GM06990 (cell line): Measurements from ENCODE around the gene PTPRT.

Experiments used
- DNase-seq: peaks from one replicate; pipeline ENCODE4 v3.0.0-alpha.2; 2011; ENCODE audit not compliant: insufficient read length; ENCODE audit errors: extremely low read depth
- H3K27me3 ChIP-seq: replicated peaks from 2 replicates; pipeline ENCODE4 v1.6.0; 2011; ENCODE audit warnings: low read length; ENCODE audit not compliant: control insufficient read depth, insufficient read depth
- H3K36me3 ChIP-seq: 2 replicates; pipeline ENCODE4 v1.5.1; 2011; ENCODE audit warnings: low read length; ENCODE audit not compliant: control insufficient read depth, insufficient read depth
- H3K4me3 ChIP-seq: replicated peaks from 2 replicates; pipeline ENCODE4 v1.5.1; 2011; ENCODE audit warnings: low read depth, mild to moderate bottlenecking, control low read depth, low read length
- CTCF ChIP-seq: IDR thresholded peaks from 2 replicates; pipeline ENCODE4 v1.5.1; 2011; ENCODE audit warnings: low read length, control low read depth, mild to moderate bottlenecking, inconsistent platforms; ENCODE audit not compliant: insufficient read depth, poor library complexity, severe bottlenecking

PTPRT gene

GRCh38 chr20:43151256-43151655 lies 38.5 kb downstream of the PTPRT start:
- no peaks in the 10 kb centered on the region for H3K36me3 ChIP-seq
- TF ChIP-seq CTCF, result no peak
- H3K27me3 ChIP-seq, result no peaks in the 10 kb centered on the region
- H3K4me3 ChIP-seq, result no peak overlapping the region
- no peak for DNase-seq

GRCh38 chr20:43140726-43141125 lies 49.0 kb downstream of the PTPRT start:
- peaks cover 2% of the 10 kb centered on the region; the same call in 1 of the 2 replicates for H3K27me3 ChIP-seq
- H3K36me3 ChIP-seq, result no peaks in the 10 kb centered on the region
- TF ChIP-seq CTCF, result no peak
- no peak overlapping the region for H3K4me3 ChIP-seq
- no peak for DNase-seq

GRCh38 chr20:43138061-43138770 lies 51.5 kb downstream of the PTPRT start:
- no peak for DNase-seq
- H3K27me3 ChIP-seq, result no peaks in the 10 kb centered on the region
- no peak for TF ChIP-seq CTCF
- no peak overlapping the region for H3K4me3 ChIP-seq
- no peaks in the 10 kb centered on the region for H3K36me3 ChIP-seq

- Histone ChIP-seq H3K27me3 (no peaks in the 10 kb centered on the region), H3K4me3 (no peak overlapping the region), H3K36me3 (no peaks in the 10 kb centered on the region)
- no peak for DNase-seq
- no peak for TF ChIP-seq CTCF
Measured at GRCh38 chr20:43137160-43137559, 52.5 kb downstream of the PTPRT start.

GRCh38 chr20:43124241-43124640 lies 65.5 kb downstream of the PTPRT start:
- TF ChIP-seq CTCF, result no peak
- H3K27me3 ChIP-seq, result no peaks in the 10 kb centered on the region
- no peak for DNase-seq
- H3K36me3 ChIP-seq, result no peaks in the 10 kb centered on the region
- H3K4me3 ChIP-seq, result no peak overlapping the region

- TF ChIP-seq CTCF, result no peak
- no peaks in the 10 kb centered on the region for H3K27me3 ChIP-seq
- no peak for DNase-seq
- H3K36me3 ChIP-seq, result no peaks in the 10 kb centered on the region
- no peak overlapping the region for H3K4me3 ChIP-seq
Measured at GRCh38 chr20:43123180-43123579, 66.5 kb downstream of the PTPRT start.
